GM12878 (cell line): ENCODE results near the gene EIF3B. TPM values are rescaled to one million over a fixed set of nuclear protein-coding genes. Genes with fewer than 3 reads are reported as not detected.
A peak's percentile ranks its signal among the peaks of the same experiment; 100 is the strongest.

Experiments
- ATF3 ChIP-seq: IDR thresholded peaks from 2 replicates; pipeline ENCODE4 v1.6.1; 2011; ENCODE audit warnings: low read depth, mild to moderate bottlenecking, low read length, moderate library complexity, borderline replicate concordance; ENCODE audit errors: extremely low read depth
- BACH1 ChIP-seq: fragments of 450-650 bp; IDR thresholded peaks from 2 replicates; pipeline ENCODE4 v1.6.1; 2017; ENCODE audit warnings: mild to moderate bottlenecking, borderline replicate concordance
- BMI1 ChIP-seq: fragments of 450-650 bp; IDR thresholded peaks from 2 replicates; pipeline ENCODE4 v1.6.1; 2016; ENCODE audit warnings: mild to moderate bottlenecking, moderate library complexity, borderline replicate concordance
- CBX3 ChIP-seq: fragments of 200-600 bp; sonication (generic); IDR thresholded peaks from 2 replicates; pipeline ENCODE4 v1.6.1; 2016; ENCODE audit warnings: low read depth, borderline replicate concordance
- E2F8 ChIP-seq: fragments of 450-650 bp; IDR thresholded peaks from 2 replicates; pipeline ENCODE4 v1.6.1; 2018; ENCODE audit warnings: mild to moderate bottlenecking, low read depth, moderate library complexity; ENCODE audit not compliant: partially characterized antibody
- EGR1 ChIP-seq, 2 experiments: IDR thresholded peaks; 1 replicate in 1 of 2; 2 replicates in 1 of 2; pipeline ENCODE4 v1.6.1; 2011 to 2012; ENCODE audit warnings: low read depth in 2 of 2, low read length in 2 of 2, borderline replicate concordance in 1 of 2, mild to moderate bottlenecking in 1 of 2, moderate library complexity in 1 of 2
- ESRRA ChIP-seq: IDR thresholded peaks from 2 replicates; pipeline ENCODE4 v1.6.1; 2012; ENCODE audit warnings: mild to moderate bottlenecking, low read length, improper control_type of control experiment
- JUND ChIP-seq: IDR thresholded peaks from 2 replicates; pipeline ENCODE4 v1.6.1; 2012; ENCODE audit warnings: low read depth, mild to moderate bottlenecking, low read length, improper control_type of control experiment, moderate library complexity
- MYB ChIP-seq: fragments of 150-350 bp; IDR thresholded peaks from 2 replicates; pipeline ENCODE4 v1.6.1; 2014; ENCODE audit warnings: mild to moderate bottlenecking, low read depth, low read length, borderline replicate concordance
- MYC ChIP-seq: IDR thresholded peaks from 2 replicates; pipeline ENCODE4 v1.6.1; 2011; ENCODE audit warnings: mild to moderate bottlenecking, low read length, moderate library complexity, inconsistent platforms; ENCODE audit not compliant: insufficient read depth, insufficient replicate concordance, insufficient read length, severe bottlenecking
- NFIC ChIP-seq: IDR thresholded peaks from 2 replicates; pipeline ENCODE4 v1.6.1; 2012; ENCODE audit warnings: low read depth, mild to moderate bottlenecking, inconsistent platforms, low read length, moderate library complexity
- NR2C1 ChIP-seq: fragments of 450-650 bp; IDR thresholded peaks from 2 replicates; pipeline ENCODE4 v1.6.1; 2017; ENCODE audit warnings: antibody characterized with exemption, mild to moderate bottlenecking, moderate library complexity
- POLR2AphosphoS5 ChIP-seq: IDR thresholded peaks from 2 replicates; pipeline ENCODE4 v1.6.1; 2011; ENCODE audit warnings: mild to moderate bottlenecking, low read length, inconsistent platforms
- POU2F2 ChIP-seq: IDR thresholded peaks from 3 replicates; pipeline ENCODE4 v1.6.1; 2011; ENCODE audit warnings: low read depth, mild to moderate bottlenecking, low read length, borderline replicate concordance
- RBBP5 ChIP-seq: fragments of 200-600 bp; sonication (generic); conservative IDR thresholded peaks from 2 replicates; pipeline ENCODE4 v1.6.1; 2016
- RELA ChIP-seq: fragments of 450-650 bp; IDR thresholded peaks from 2 replicates; pipeline ENCODE4 v1.8.0; 2014; ENCODE audit warnings: borderline replicate concordance; ENCODE audit not compliant: partially characterized antibody
- REST ChIP-seq: IDR thresholded peaks from 2 replicates; pipeline ENCODE4 v1.6.1; 2012; ENCODE audit warnings: mild to moderate bottlenecking, low read depth, low read length
- RFX5 ChIP-seq: IDR thresholded peaks from 2 replicates; pipeline ENCODE4 v1.6.1; 2011; ENCODE audit warnings: low read depth, low read length, improper control_type of control experiment
- RUNX3 ChIP-seq: IDR thresholded peaks from 2 replicates; pipeline ENCODE4 v1.6.1; 2012; ENCODE audit warnings: low read length, inconsistent platforms
- SIN3A ChIP-seq: IDR thresholded peaks from 2 replicates; pipeline ENCODE4 v1.6.1; 2012; ENCODE audit warnings: low read depth, low read length, improper control_type of control experiment
- SRF ChIP-seq, 2 experiments: IDR thresholded peaks; 2 replicates each; pipeline ENCODE4 v1.6.1; 2011; ENCODE audit warnings: low read depth in 2 of 2, low read length in 2 of 2, mild to moderate bottlenecking in 1 of 2, moderate library complexity in 1 of 2
- TARDBP ChIP-seq: IDR thresholded peaks from 2 replicates; pipeline ENCODE4 v1.6.1; 2016; ENCODE audit warnings: borderline replicate concordance
- TCF7 ChIP-seq: IDR thresholded peaks from 2 replicates; pipeline ENCODE4 v1.6.1; 2014; ENCODE audit warnings: antibody characterized with exemption, borderline replicate concordance
- ZNF207 ChIP-seq: fragments of 450-650 bp; IDR thresholded peaks from 2 replicates; pipeline ENCODE4 v1.6.1; 2014; ENCODE audit warnings: antibody characterized with exemption, mild to moderate bottlenecking, borderline replicate concordance
- ZZZ3 ChIP-seq: IDR thresholded peaks from 2 replicates; pipeline ENCODE4 v1.6.1; 2011; ENCODE audit warnings: low read depth; ENCODE audit not compliant: control insufficient read depth, insufficient read length
- polyA plus RNA-seq, 11 experiments: library from polyadenylated mRNA; depleted of rRNA in 4 of 11; unstranded in 6 of 11; stranded (reverse) in 5 of 11; fragments of >200 nt; fragmentation: Nextera tagmentation in 4 of 11; fragmentation: Illumina TruSeq in 1 of 11; extraction: Ambion mirVana in 4 of 11; extraction: Trizol in 1 of 11; gene quantifications; 1 replicate in 1 of 11; 2 replicates in 10 of 11; pipeline versions ENCODE4 v1.2.1 to v1.2.3, GENCODE V29; 2011 to 2016; ENCODE audit warnings: inconsistent platforms in 2 of 11, missing spikeins in 2 of 11, low read depth in 1 of 11
- total RNA-seq, 4 experiments: library from RNA; depleted of rRNA in 3 of 4; stranded (reverse); fragments of >200 nt in 3 of 4; fragmentation: Illumina TruSeq in 1 of 4; extraction: Trizol in 1 of 4; gene quantifications; 2 replicates each; pipeline versions ENCODE4 v1.2.1 to v1.2.3, GENCODE V29; 2013 to 2021

EIF3B gene
- total and polyA plus RNA-seq, 10 of the 15 experiments (the other 5 are each of a cell fraction or from before 2014, with no cell fraction given), result 17.6 to 275 (median 153) TPM

GRCh38 chr7:2405601-2406345 is 51.1 kb downstream of the EIF3B start (continued):
- TF ChIP-seq MYC (no peak), SIN3A (0 out of 2 replicates have a peak, but pooled peaks have one; percentile 61), MYB (peak; percentile 28; the same call in 1 of the 2 replicates), POLR2AphosphoS5 (peak; percentile 66), NR2C1 (peak; percentile 23; the same call in 1 of the 2 replicates), E2F8 (no peak), ESRRA (no peak), SRF (IDR thresholded peaks at IDR 0.05; ENCODE audit: low read depth in 2 of 2, low read length in 2 of 2) (no peak), POU2F2 (0 out of 3 replicates have a peak, but pooled peaks have one; percentile 38), RELA (no peak), BACH1 (no peak; the same call in 1 of the 2 replicates), TCF7 (no peak), TARDBP (no peak), JUND (no peak), RFX5 (peak; percentile 80), NFIC (peak; percentile 61; the same call in 1 of the 2 replicates), RBBP5 (no peak), CBX3 (no peak), REST (no peak), BMI1 (no peak; the same call in 1 of the 2 replicates), ATF3 (no peak), ZNF207 (no peak), ZZZ3 (no peak), EGR1 (IDR thresholded peaks at IDR 0.05; ENCODE audit: borderline replicate concordance in 1 of 2, low read depth in 2 of 2, low read length in 2 of 2) (no peak), RUNX3 (peak; percentile 97)
